Measurements from ENCODE around the gene NXPE2.
"Not testable (repeated sequence)": the region's sequence is repeated elsewhere in the genome, so short reads cannot be mapped to it uniquely, and the experiment has no call there.

The NXPE2 gene

GRCh38 chr11:114678125-114679036 is at the start of gene NXPE2:
Gene NXPE2, plus strand, starts transcription at chr11:114678527. Its CDS starts 49 bp downstream, at chr11:114678576.
- DNase-seq (ENCODE audit: low read depth in 1 of 2, low spot score in 1 of 2), result no peak

- not testable (repeated sequence) for DNase-seq (ENCODE audit: low read depth in 1 of 2, low spot score in 1 of 2)
These were observed 46.8 kb upstream of the NXPE2 start for GRCh38 chr11:114631445-114631965.

DNA sequence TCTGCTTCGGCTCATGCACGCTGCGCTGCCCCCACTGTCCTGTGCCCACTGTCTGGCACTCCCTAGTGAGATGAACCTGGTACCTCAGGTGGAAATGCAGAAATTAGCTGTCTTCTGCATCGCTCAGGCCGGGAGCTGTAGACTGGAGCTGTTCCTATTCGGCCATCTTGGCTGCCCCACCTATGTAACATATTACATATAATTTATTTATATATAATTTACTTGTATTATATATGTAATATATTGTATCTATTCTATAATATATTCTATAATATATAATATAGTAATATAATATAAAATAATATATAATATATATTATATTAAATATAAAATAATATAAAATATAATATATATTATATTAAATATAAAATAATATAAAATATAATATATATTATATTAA is 38.9 kb upstream of the NXPE2 start:
- DNase-seq (ENCODE audit: low read depth in 1 of 2, low spot score in 1 of 2), result not testable (repeated sequence)

DNA sequence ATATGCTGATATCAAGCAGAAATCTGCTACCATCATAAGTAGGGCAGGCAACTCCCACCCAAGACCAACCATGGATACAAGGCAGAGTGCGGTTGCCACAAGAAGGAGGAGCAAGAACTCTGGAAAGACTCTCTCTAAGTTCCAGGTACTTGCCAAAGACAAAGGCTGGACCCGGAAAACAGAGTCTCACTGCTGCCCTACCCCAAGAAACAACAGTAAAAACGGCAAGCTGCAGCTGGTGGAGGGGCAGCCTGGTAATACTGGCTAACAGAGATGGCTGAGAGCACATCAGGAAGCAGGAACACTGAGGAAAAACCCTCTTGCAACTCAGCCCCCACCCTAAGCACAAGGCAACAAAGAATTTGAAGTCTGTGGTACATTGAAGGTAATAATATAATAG is 27.7 kb upstream of the NXPE2 start:
- no peak for DNase-seq (ENCODE audit: low read depth in 1 of 2, low spot score in 1 of 2)

DNA sequence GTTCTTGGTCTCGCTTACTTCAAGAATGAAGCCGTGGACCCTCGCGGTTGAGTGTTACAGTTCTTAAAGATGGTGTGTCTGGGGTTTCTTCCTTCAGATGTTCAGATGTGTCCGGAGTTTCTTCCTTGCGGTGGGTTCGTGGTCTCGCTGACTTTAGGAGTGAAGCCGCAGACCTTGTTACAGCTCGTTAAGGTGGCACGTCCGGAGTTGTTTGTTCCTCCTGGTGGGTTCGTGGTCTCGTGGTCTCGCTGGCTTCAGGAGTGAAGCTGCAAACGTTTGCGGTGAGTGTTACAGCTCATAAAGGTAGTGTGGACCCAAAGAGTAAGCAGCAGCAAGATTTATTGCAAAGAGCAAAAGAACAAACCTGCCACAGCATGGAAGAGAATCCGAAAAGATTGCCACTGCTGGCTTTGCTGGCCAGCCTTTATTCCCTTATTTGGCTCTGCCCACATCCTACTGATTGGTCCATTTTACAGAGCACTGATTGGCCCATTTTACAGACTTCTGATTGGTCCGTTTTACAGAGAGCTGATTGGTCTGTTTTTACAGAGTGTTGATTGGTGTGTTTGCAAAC is 27.1 kb upstream of the NXPE2 start:
- DNase-seq (ENCODE audit: low read depth in 1 of 2, low spot score in 1 of 2), result no peak

- DNase-seq (ENCODE audit: low read depth in 1 of 2, low spot score in 1 of 2), result no peak
These were observed 25.2 kb upstream of the NXPE2 start for GRCh38 chr11:114653148-114653547.

DNA sequence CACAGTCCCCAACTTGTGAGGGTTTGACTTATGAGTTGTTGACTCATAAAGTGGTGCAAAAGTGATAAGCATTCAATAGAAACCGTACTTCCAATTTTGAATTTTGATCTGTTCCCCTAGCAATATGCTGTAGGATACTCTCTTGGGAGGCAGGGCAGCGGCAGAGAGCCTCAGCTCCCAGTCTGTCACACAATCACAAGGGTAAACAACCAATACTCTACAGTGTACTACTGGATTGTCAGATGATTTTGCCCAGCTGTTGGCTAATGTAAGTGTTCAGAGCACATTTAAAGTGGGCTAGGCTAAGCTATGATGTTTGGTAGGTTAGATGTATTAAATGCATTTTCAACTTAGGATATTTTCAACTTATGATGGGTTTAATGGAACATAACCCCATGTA is 13.7 kb upstream of the NXPE2 start:
- no peak for DNase-seq (ENCODE audit: low read depth in 1 of 2, low spot score in 1 of 2)

- DNase-seq (ENCODE audit: low read depth in 1 of 2, low spot score in 1 of 2), result no peak
These were observed 11.6 kb upstream of the NXPE2 start for GRCh38 chr11:114666760-114667159.

- DNase-seq (ENCODE audit: low read depth in 1 of 2, low spot score in 1 of 2), result no peak
These were observed 10.2 kb upstream of the NXPE2 start for GRCh38 chr11:114668109-114668508.

DNA sequence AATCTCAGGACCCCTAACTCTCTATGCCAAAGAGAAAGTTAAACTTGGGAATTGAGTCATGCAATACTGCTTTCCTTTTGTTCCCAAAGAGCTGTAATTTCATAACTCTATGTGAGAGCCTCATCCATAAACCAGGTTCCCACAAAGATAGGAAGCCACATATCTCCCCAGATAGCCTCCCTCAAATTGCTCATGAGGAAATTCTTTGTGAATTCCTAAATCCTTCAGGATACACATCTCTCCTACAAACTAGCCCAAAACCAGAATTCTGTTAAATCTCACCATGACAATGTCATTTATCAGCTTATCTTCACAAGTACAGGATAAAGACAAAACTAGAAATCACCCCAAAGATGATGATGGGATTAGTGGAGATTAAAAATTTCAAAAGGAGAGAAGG is 4.7 kb upstream of the NXPE2 start:
- no peak for DNase-seq (ENCODE audit: low read depth in 1 of 2, low spot score in 1 of 2)

DNA sequence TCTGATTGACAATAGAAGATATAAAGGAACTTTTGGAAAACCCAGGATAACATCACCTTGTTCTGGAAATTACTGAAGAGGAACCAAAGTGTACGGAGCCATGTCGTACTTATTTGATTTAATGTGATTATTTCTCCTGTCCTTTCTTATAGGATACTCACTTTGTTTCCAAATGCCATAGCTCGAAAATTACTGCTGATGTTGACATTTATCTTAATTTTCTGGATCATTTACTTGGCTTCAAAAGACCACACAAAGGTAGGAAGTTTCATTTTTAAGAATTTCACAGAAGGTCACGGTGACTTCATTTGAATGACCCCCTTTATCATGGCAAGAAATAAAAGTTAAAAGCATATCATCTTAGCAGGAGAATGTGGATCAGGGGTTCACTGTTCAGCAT is 1.2 kb downstream of the NXPE2 start:
- no peak for DNase-seq (ENCODE audit: low read depth in 1 of 2, low spot score in 1 of 2)

GRCh38 chr11:114683007-114683406 is 4.7 kb downstream of the NXPE2 start:
- DNase-seq (ENCODE audit: low read depth in 1 of 2, low spot score in 1 of 2), result no peak

DNA sequence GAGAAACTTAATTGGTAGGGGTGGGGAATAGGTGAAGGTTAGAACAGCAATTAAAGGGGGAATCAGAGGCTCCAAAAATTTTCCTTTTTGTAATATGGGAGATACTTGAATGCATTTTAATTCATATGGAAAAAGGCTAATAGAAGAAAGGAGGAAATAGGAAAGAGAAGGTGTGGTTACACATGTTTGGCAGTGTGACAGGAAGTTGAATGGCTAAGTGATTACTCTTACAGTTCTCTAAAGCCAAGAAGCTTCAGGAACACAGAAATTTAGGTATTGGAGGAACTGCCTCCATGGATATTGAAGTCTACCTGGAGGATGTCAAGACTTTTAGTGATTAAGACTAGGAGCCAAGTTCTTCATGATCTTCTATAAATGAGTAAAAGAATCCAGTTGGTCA is 6.3 kb downstream of the NXPE2 start:
- DNase-seq (ENCODE audit: low read depth in 1 of 2, low spot score in 1 of 2), result no peak

GRCh38 chr11:114685097-114685496 is 6.8 kb downstream of the NXPE2 start:
- no peak for DNase-seq (ENCODE audit: low read depth in 1 of 2, low spot score in 1 of 2)

DNA sequence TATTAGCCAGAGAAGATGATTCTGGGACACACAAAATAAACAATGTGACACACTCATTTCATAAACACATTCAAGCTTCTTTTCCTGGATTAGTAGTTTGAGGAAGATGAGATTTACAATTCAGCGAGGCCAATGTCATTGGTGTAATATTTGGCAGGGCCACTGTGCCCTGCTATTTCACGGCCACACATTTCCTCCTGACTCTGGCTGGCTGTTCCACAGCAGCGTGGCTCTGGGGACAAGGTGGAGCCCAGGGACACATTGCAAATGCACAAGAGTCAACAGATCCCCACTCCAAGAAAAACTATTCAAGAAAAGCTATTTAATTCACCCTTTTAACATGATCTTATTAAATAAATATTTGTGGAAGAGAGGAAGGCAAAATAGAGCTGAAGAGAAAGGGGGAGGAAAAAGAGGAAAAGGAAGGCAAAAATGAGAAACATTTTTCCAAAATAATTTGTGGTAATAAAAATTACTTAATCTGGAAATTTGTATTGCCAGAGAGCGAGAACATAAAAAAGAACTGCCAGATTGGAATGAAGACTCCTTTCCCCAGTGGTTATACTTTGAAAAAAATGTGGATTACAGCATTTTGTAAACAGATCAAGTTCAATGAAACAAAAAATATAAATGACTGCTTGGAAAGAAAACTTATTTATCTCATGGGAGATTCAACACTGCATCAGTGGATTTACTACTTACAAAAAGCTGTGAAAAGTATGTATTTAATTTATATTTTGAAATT is 27.1 kb downstream of the NXPE2 start:
- DNase-seq (ENCODE audit: low read depth in 1 of 2, low spot score in 1 of 2), result no peak

GRCh38 chr11:114709960-114710359 is 31.6 kb downstream of the NXPE2 start:
- no peak for DNase-seq (ENCODE audit: low read depth in 1 of 2, low spot score in 1 of 2)

- DNase-seq (ENCODE audit: low read depth in 1 of 2, low spot score in 1 of 2), result no peak
These were observed 35.4 kb downstream of the NXPE2 start for GRCh38 chr11:114713756-114714155.

DNA sequence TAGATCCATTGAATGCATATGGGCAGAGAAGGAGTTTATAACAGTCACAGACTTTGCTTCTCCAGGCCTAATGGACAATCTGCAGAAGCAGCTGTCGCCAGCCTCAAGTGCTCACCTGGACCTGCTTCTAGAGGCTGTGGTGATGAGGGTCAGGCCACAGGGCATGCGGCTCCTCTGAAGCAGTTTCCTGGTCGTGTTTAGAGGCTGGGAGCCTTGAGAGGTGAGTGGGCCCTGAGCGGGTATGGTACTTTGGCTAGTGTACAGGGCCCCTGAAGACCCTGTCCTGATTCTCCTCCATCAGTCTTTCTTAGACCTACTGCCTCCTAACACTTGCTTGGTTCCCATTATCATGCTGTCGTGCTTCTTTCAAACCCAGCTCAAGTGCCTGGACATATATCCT is 41.2 kb downstream of the NXPE2 start:
- DNase-seq (ENCODE audit: low read depth in 1 of 2, low spot score in 1 of 2), result no peak

- DNase-seq (ENCODE audit: low read depth in 1 of 2, low spot score in 1 of 2), result no peak
These were observed 46.7 kb downstream of the NXPE2 start for GRCh38 chr11:114724916-114725524.

- no peak for DNase-seq (ENCODE audit: low read depth in 1 of 2, low spot score in 1 of 2)
These were observed 47.3 kb downstream of the NXPE2 start for GRCh38 chr11:114725623-114726022.

GRCh38 chr11:114736806-114737205 is 58.5 kb downstream of the NXPE2 start:
- DNase-seq (ENCODE audit: low read depth in 1 of 2, low spot score in 1 of 2), result no peak

Measured in stimulated activated CD4-positive, alpha-beta T cell treated with anti-CD3 and anti-CD28 coated beads, Interleukin-15, amount 100 ng/mL, for 1 hour (primary cell).